ENCODE measurements around the gene BEGAIN.

Gene BEGAIN

DNA sequence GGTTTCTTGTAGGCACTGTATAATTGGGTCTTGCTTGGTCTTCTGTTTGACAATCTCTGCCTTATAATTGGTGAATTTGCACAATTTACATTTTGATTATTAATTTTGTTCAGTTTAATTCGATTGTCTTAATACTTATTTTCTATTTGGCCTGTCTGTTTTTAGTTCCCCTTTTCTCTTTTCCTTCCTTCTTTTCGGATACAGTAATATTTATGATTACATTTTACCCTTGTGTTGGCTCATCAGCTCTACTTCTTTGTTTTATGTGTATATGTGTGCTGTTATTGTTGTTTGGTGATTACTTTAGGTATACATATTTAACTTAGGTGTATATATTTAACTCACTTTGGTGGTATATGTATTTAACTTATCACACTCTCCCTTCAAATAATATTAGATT, 12.8 kb upstream of the BEGAIN start:
- DNase-seq, result no peak

DNA sequence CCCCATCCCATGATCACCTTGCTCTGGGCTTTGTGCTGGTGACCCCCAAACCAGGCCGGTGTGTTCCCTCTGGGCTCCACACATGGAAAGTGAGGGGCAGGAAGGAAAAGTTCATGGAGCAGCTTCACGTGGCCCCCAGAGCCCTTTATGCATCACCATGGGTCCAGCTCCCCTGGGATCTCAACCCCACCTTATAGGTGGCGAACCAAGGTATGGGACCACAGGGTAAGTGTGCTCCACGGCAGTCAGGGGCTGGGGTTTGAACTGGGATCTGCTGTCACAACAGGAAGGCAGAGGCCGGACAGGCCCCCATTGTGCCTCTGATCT, 7.4 kb upstream of the BEGAIN start:
- no peak for DNase-seq

- no peak for DNase-seq
Observed at GRCh38 chr14:100593751-100594624, 6.8 kb upstream of the BEGAIN start.

GRCh38 chr14:100592972-100593371, 5.8 kb upstream of the BEGAIN start:
- no peak for DNase-seq

DNA sequence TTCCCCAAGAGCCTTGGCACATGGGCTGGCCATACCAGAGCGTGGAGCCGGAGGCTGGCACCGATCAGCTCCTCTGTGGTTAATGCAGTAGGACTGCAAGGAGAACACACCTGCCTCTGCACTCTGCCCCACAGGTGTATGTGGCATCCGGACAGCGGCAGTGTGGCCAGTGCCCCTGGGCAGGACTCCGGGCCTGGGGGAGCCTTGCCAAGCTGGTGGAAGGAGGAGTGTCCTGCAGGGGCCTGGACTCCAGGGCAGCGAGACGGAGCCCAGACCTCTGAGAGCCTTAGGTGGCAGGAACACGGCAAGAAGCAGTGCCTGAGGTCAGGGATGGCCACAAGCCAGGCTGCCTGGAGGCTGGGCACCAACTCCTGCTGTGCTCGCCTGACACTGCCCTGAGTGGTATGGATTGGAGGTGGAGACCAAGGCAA, 5.3 kb upstream of the BEGAIN start:
- DNase-seq, result no peak

DNA sequence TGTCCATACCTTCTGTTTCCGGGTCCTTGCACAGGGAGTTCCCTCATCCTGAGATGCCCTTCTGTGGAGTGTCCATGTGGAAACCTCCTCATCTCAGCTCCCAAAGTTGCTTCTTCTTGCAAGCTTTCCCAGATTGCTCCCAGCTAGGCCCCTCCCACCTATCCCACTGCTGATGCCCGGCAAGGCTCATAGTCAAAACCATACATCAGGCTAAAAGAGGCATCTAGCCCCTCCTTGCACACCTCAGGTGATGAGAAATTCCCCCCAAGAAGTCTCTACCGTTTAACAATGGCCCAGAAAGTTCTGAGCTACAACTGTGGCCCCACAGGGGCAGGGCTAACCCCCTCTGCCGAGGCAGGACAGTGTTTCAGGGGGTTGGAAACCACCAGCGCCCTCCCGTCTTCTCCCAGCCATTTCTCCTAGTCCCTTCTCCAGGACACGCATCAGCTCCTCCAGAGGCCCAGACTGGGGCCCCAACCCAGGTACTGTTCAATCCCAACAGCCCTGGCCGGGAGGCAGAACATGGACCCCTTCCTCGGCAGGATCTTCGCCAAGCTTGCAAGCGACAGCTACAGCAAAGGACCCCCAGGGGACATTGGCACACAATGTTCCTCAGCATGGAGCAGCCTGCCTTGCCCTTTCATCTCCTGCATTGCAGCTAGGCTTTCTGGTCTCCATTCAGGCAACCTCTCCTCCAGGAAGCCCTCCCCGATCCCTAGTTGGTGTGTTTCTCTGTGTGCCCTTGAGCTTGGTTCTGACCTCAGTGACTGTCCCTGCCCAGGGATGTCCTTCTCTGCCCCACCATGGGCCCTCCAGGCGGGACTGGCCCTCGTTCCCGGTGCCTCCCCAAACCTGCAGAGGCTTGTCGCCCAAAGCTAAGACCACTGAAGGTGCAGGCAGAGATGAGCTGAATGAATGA, 4.5 kb upstream of the BEGAIN start:
- DNase-seq, result no peak

GRCh38 chr14:100590726-100591452, 3.7 kb upstream of the BEGAIN start:
- DNase-seq, result no peak

DNA sequence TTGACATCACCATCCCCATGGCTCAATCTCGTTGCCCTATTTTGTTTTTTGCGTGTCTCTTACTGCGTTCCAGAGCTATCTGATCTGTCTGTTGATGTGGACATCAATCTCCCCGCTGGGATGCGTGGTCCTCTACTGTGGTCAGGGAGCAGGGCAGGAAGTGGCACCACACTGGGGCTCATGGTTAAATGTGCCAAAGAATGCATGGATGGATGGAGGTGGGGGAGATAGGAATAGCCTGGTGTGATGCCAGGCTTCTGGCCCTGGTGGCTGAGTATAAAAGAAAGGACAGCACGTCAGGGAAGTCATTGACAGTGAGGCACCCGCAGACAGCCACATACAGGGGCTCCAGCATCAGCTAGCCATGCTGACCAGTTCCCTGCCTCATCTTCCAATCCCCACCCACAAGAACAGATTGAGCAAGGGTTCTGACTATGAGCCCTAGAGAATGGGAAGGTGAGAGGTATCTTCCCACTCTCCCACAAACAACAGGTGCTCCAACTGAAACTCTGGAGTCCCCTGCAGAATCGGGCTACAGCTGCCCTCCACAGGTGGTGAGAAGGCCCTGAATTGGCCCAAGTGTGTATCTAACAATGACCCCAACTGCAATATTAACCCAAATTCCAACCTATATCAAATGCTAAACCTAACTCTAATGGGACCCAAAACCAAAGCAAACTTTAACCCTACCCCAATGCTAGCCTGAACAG, 2.7 kb upstream of the BEGAIN start:
- no peak for DNase-seq

GRCh38 chr14:100589071-100589759, 2.0 kb upstream of the BEGAIN start:
- no peak for DNase-seq

- DNase-seq, result no peak
Observed at GRCh38 chr14:100588671-100589070, 1.5 kb upstream of the BEGAIN start.

GRCh38 chr14:100587763-100588411, 670 bp upstream of the BEGAIN start:
- DNase-seq, result no peak

- no peak for DNase-seq
Observed at GRCh38 chr14:100586403-100587085, 673 bp downstream of the BEGAIN start.

DNA sequence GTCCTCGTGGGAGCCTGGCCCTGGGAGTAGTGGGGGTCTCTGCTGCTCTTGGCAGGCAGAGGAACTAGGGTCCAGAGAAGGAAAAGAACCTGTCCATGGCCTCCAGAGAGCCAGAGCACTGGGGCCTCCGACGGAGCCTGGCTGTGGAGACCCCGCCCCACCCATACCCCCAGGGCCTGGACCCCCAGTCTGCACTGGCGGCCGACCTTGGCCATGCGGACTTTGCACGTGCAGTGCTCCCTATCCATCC, 1.1 kb downstream of the BEGAIN start:
- no peak for DNase-seq

GRCh38 chr14:100585448-100586152, 1.6 kb downstream of the BEGAIN start:
- no peak for DNase-seq

- no peak for DNase-seq
Observed at GRCh38 chr14:100584056-100585031, 2.9 kb downstream of the BEGAIN start.

DNA sequence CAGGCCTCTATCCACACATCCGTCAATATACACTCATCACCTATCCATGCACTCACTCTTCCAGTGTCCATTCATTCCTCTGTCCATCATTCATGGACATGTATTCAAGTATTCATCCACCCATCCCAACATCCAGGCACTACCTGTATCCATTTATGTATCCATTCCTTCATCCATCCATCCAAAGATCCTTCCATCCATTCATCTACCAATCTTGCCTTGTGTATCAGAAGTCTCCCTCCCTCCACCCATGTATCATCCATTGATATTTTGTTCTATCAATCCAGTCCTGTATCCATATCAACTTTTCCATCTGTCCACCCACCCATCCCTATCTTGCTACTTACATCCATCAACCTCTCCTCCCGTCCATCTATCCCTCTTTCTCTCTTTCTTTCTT, 4.0 kb downstream of the BEGAIN start:
- DNase-seq, result no peak

DNA sequence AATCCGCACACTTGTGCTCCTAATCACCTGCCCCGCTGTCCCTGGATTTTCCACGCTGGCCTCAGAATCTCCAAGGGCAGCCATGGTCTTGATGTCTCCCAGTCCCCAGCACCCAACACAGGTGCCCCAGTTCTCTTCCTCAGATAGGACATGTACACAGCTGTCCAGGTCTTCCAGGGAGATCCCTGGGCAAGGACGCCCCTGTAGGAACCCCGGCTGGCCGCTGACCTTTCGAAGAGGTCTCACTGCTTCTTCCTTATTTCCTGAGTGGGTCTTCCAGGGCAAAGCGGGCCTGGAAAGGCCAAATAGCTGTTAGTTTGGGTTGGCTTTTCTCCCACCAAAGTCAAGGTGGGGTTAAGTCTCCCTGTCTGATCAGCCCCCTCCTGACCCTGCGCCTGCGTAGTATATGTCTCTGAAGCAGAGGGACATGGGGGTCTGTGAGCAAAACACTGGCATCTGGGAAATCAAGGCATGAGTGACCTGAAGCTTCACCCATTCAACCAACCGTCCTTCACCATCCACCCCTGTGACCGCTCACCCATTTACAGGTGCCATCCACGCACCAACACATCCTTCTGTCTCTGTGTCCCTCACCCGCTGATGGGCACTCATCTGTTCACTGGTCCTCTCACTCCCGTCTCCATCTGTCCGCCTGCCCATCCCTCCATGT, 4.6 kb downstream of the BEGAIN start:
- DNase-seq, result no peak

Measured in CD4-positive, alpha-beta T cell treated with Interleukin-6 for 4 hours (primary cell).